T47D (cell line): ENCODE results near the gene MIS18A.
"Not testable (repeated sequence)": the region's sequence is repeated elsewhere in the genome, so short reads cannot be mapped to it uniquely, and the experiment has no call there.

Experiments
- DNase-seq, 2 experiments: peaks; one replicate each; pipeline versions ENCODE4 v3.0.0 to v3.0.0-alpha.2; 2011 to 2012; ENCODE audit warnings: low read depth in 1 of 2, low spot score in 1 of 2
- JUND ChIP-seq: IDR thresholded peaks from 2 replicates; pipeline ENCODE4 v1.6.1; 2012; ENCODE audit warnings: low read depth
- in situ Hi-C: cut with HindIII; loops from 2 replicates; pipeline ENCODE4 v1.10.0; 2016; ENCODE audit warnings: low sequenced_read_pairs, low pct_unique_long_range_greater_than_20kb

The MIS18A gene

DNA sequence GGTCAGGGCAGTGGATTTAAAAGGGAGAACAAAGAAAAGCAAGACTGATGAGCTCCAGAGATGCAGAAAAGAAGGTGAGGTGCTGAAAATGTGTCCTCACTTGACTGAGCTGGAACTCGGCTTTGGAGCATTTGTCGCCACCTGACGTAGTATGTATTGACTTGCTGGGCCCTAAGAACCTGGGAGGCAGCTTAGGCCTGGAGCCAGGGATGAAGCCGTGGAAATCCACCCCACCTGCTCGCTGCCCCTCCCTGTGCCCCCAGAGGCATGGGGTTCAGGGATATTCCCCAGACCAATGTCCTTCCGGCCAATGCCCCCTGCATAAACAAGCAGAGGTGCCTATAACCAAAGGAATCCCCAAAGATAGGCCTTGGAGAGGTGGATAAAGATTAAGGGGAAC, 34.1 kb upstream of the MIS18A start:
- TF ChIP-seq JUND, result no peak
- in situ Hi-C loops, result no loop called here
- DNase-seq, result no peak

DNA sequence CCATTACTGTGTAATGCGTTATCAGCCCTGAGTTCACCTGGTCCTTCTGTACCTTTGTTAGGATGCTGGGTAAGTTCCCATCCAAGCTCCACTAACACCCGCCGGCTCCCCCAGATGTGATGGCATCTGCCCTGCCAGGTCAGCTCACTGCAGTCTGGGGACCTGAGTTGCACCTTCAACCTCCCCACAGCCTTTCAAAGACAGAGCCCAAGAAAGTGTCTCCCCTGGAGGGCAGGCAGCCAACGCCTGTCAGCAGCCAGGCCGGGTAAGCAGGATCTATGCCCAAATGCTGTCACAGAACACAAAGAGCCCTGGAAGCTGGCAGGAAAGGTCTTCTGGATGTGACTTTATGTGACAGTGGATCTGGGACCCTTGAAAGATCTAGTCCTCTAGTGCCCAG, 33.5 kb upstream of the MIS18A start:
- in situ Hi-C loops, result no loop called here
- DNase-seq, result no peak
- TF ChIP-seq JUND, result no peak

DNA sequence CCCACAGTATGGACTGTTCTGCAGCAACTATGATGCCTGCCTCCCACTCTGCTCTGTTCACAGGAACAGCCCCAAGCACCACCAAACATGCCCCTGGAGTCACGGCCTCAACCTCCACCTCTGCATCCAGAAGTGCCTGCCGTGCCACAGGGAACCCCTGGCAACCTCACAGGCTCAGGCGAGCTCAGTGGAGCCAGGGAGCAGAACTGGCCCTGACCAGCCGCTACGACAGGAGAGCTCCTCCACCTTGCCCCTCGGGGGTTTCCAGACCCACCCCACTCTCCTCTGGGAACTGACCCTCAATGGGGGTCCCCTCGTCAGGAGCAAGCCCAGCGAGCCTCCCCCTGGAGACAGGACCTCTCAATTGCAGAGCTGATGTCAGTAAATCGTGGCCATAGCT, 32.8 kb upstream of the MIS18A start:
- no peak for TF ChIP-seq JUND
- in situ Hi-C loops, result no loop called here
- no peak for DNase-seq

DNA sequence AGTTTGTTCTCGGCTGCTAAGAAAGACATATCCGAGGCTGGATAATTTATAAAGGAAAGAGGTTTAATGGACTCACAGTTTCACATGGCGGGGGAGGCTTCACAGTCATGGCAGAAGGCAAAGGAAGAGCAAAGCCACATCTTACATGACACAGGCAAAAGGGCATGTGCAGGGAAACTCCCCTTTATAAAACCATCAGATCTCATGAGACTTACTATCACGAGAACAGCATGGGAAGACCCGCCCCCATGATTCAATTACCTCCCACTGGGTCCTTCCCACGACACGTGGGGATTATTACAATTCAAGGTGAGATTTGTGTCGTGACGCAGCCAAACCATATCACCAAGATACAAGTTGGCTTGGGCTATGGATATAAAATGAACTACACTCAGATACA, 32.1 kb upstream of the MIS18A start:
- in situ Hi-C loops, DNase-seq: not testable (repeated sequence)

DNA sequence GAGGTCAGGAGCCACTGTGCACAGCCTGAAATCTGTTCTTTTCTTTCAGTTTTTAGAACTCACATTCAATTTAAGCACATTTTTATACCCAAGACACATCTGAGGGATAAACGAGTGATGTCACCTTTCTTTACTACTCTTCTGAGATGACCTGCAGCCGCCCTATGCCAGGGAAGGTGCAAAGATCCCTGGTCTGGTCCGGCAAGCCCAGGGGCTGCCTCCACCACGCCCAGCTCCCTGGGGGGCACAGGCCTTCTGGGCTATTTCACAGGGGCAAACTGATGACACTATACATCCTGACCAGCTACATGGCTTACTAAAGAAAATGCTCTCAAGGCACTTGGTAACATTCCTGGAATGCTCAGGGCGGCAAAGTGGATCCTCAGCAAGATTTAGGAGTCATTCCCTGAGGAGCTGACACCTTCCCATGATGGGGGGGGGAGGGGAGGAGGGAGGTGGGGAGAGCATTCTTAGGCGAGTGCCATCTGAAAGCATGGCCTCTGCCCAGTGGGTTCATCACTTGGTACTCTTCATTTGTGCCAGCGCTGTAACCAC, 31.1 kb upstream of the MIS18A start:
- DNase-seq, result no peak
- TF ChIP-seq JUND, result no peak
- in situ Hi-C loops, result no loop called here

DNA sequence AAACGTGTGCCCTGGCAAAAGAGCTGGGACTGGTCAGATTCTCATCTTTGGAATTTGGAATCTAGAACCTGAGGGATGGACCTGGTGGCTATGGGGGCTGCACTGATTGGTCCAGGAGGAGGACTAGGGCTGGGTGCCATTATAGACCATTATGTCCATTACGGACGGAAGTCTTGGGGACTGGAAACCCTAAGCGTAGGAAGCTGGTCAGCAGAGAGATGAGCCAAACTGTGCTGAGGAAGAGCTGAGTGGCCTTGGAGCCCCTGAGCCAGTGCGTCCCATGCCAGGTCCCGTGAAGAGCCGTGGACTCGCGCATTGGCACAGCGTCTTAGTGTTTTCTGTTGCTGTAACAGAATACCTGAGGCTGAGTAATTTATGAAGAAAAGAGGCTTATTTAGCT, 29.8 kb upstream of the MIS18A start:
- no peak for TF ChIP-seq JUND
- DNase-seq, result no peak
- in situ Hi-C loops, result no loop called here

DNA sequence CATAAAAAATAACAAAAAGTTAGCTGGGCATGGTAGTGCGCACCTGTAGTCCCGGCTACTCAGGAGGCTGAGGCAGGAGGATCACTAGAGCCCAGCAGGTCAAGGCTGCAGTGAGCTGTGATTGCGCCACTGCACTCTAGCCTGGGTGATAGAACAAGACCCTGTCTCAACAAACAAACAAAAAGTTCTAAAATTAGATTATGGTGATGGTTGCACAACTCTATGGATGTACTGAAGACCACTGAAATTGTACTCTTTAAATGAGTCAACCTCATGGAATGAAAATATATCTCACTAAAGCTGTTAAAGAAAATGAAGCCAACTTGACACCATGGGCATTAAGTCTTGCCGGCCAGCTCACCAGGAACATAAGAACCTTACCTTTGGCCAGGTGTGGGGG, 28.9 kb upstream of the MIS18A start:
- TF ChIP-seq JUND, result no peak
- DNase-seq, result no peak
- in situ Hi-C loops, result no loop called here

DNA sequence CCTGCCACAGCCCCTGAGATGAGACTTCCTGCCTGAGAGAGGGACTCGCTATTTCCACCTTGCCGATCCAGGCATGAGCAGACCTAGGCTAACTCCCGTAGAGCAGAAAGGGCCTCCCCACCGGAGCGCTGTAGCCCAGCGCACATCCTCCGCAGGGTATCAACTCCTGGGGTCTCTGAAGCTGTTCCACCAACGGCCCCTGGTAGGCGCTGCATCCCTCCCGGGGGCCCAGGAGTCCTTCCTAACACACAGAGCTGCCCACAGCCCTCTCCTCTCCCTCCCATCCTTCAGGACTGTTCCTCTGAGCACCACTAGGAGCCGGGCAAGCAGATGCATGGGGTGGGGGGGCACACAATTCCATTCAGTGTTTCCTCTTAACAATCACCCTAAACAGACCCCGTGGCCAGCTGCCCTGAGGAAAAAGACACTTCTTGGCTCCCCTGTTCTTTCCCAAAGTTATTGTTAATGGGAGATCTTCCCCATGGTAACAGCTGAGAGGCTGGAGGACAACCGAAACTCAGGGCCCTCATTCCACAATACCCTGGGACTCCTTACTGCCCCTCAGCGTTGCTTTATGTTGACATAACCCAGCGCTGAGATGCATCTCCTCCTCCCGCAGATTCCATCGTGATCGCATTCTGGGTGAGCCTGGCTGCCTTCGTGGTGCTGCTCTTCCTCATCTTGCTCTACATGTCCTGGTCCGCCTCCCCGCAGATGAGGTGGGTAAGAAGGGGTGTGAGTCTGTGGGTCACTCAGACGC, 27.4 kb upstream of the MIS18A start:
- no peak for TF ChIP-seq JUND
- in situ Hi-C loops, result no loop called here
- DNase-seq, result peak in 1 of 2 experiments; percentile 5

DNA sequence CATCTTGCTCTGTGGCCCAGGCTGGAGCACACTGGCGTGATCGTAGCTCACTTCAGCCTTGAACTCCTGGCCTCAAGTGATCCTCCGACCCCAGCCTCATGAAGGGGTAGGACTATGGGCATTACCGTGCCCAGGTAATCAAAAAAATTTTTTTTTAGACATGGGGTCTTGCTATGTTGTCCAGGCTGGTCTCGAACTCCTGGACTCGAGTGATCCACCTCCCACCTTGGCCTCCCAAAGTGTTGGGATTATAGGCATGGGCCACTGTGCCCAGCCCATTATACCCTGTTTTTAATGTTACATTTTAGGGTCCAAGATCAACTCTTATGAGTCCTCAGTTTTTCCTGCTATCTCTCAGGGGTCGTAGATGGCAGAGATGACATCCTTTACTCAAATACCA, 26.1 kb upstream of the MIS18A start:
- TF ChIP-seq JUND, result no peak
- in situ Hi-C loops, result no loop called here
- no peak for DNase-seq

DNA sequence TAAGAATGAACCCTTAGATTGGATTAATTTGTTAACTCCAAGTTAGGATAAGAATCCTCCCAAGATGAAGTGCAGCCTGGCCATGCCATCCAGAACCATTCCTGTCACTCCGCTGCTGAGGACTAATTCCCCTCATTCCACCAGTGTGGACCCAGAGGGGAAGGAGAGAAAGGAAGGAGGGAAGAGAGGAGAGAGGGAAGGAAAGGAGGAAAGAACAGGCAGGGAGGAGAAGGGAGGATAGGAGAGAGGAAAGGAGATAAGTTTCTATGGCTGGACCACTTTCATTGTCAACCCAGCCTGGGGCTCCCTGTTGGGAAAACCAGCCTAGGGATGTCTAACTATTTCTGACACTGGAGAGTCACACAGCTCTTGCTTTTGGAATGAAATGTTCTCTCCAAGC, 24.5 kb upstream of the MIS18A start:
- TF ChIP-seq JUND, result no peak
- in situ Hi-C loops, result no loop called here
- no peak for DNase-seq

DNA sequence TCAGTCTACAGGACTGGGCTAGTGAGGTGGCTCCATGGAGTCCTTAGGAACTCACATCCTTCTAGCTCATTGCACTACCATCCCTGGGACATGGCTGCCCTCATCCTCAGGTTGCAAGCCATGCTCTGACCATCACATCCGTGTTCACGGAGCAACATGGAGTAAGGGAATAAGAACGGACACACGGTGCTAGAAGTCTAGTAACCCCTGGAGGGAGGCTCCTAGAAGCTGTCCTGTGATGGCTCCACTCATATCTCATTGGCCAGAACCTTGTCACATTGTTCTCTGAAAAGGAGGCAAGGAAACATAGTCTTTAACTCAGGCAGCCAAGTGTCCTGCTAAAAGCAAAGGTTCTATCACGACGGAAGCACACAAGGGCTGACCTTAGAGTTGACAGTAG, 23.7 kb upstream of the MIS18A start:
- no peak for DNase-seq
- no peak for TF ChIP-seq JUND
- in situ Hi-C loops, result no loop called here

DNA sequence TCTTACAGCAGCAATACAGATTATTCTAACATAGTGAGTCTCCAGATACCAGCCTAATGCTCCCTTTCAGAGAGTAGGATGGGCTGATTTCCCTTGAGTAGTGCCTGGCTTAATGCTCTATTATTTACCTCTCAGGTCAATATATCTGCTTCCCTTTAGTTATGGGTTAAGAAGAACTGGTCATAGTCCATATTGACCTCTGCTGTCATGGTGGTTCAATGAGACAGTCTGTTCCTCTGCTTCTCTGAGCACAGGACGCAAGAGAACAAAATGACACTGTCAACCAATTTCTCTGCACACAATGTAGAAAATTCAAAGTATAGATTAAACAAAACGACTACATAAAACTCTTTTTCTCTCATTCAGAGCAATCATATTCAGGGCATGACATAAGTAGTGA, 22.7 kb upstream of the MIS18A start:
- no peak for DNase-seq
- in situ Hi-C loops, result no loop called here
- no peak for TF ChIP-seq JUND

DNA sequence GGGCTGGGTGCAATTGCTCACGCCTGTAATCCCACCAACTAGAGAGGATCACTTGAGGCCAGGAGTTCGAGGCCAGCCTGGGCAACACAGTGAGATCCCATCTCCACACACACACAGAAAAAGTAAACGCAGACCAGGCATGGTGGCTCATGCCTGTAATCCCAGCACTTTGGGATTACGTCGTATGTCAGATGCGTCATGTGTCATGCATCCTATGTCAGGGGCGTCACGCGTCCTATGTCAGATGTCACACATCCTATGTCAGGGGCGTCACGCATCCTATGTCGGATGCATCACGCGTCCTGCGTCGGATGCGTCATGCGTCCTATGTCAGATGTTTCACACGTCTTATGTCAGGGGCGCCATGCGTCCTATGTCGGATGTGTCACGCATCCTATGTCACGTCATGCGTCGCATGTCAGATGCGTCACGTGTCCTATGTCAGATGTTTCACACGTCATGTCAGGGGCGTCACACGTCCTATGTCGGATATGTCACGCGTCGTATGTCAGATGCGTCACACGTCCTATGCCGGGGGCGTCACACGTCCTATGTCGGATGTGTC, 21.4 kb upstream of the MIS18A start:
- in situ Hi-C loops, result no loop called here
- no peak for DNase-seq
- TF ChIP-seq JUND, result no peak

DNA sequence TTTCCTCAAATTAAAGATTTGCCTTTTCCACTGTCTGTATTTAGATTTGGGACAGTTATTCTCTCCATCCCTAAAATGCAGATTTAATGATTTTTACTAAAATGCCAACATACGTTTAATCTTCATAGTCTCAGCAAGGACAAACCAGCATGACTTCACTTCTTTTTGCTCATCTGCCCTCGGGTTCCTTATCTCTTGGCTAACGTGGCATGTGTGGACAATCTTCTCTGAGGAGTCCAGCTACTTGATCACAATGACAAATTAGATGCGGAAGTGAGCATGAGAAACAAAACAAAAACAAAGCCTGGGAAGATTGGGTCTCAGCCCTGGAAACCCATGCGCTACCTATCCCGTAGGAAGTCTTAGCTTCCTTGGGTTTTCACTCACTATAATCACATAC, 20.8 kb upstream of the MIS18A start:
- in situ Hi-C loops, result no loop called here
- TF ChIP-seq JUND, result no peak
- DNase-seq, result no peak
